ENCODE data around the gene SPATA20. TPM values are rescaled to one million over a fixed set of nuclear protein-coding genes. Genes with fewer than 3 reads are reported as not detected.

Gene SPATA20
- total and polyA plus RNA-seq, 2 of the 13 experiments (the other 11 are each of a cell fraction or from before 2014, with no cell fraction given): 36.1 to 64.8 TPM

DNA sequence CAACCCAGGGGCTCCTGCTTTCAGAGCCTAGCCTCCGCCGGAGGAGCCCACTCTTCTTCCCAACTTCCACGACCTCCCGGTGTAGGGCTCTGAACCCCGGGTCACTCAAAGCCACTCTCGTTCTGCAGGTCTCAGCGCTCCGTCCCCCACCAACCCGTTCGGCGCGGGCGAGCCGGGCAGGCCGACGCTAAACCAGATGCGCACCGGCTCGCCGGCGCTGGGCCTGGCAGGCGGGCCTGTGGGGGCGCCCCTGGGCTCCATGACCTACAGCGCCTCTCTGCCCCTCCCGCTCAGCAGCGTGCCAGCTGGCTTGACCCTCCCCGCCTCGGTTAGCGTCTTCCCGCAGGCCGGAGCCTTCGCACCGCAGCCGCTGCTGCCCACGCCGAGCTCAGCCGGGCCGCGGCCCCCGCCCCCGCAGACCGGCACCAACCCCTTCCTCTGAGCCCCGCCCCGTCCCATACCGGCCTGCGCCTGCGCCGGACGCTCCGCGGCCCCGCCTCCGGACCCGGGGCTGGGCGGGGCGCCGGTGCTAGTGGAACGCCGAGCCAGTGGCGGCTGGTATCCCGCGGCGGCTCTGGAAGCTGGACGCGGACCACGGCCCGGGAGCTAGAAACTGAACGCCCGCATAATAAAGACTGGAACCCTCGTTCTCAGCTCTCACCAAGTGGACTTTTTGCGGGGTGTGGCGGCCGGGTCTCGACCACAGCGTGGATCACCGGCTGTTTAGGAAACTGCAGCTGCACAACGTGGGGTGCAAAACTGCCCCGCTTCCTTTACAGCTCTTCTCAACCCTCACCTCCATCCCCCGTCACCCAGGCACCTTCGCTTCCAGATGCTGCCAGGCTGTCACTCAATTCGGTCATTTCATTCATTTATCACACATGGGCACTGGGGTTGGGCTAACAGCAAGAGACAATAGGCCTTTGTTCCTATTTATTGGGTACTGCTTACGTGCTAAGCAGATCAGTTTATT is 5.0 kb upstream of the SPATA20 start (continued):
- TF ChIP-seq, protein P1, sequence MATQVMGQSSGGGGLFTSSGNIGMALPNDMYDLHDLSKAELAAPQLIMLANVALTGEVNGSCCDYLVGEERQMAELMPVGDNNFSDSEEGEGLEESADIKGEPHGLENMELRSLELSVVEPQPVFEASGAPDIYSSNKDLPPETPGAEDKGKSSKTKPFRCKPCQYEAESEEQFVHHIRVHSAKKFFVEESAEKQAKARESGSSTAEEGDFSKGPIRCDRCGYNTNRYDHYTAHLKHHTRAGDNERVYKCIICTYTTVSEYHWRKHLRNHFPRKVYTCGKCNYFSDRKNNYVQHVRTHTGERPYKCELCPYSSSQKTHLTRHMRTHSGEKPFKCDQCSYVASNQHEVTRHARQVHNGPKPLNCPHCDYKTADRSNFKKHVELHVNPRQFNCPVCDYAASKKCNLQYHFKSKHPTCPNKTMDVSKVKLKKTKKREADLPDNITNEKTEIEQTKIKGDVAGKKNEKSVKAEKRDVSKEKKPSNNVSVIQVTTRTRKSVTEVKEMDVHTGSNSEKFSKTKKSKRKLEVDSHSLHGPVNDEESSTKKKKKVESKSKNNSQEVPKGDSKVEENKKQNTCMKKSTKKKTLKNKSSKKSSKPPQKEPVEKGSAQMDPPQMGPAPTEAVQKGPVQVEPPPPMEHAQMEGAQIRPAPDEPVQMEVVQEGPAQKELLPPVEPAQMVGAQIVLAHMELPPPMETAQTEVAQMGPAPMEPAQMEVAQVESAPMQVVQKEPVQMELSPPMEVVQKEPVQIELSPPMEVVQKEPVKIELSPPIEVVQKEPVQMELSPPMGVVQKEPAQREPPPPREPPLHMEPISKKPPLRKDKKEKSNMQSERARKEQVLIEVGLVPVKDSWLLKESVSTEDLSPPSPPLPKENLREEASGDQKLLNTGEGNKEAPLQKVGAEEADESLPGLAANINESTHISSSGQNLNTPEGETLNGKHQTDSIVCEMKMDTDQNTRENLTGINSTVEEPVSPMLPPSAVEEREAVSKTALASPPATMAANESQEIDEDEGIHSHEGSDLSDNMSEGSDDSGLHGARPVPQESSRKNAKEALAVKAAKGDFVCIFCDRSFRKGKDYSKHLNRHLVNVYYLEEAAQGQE (IDR thresholded peaks at IDR 0.05; ENCODE audit: borderline replicate concordance in 1 of 2, low read depth in 1 of 2, low read length in 2 of 2): peak in 1 of 2 experiments; percentile 57; a peak in 2 of 4 replicates
- TF ChIP-seq SNAPC2 (CRISPR knock-in tag; IDR thresholded peaks at IDR 0.05) (peak; percentile 60; the same call in 1 of the 2 replicates), ZNF3 (CRISPR knock-in tag; IDR thresholded peaks at IDR 0.05) (no peak), CAMTA2 (CRISPR knock-in tag; IDR thresholded peaks at IDR 0.05; ENCODE audit: borderline replicate concordance) (peak; percentile 75; the same call in 1 of the 2 replicates), TOE1 (CRISPR knock-in tag; IDR thresholded peaks at IDR 0.05) (no peak), CREBL2 (CRISPR knock-in tag; IDR thresholded peaks at IDR 0.05; ENCODE audit: borderline replicate concordance) (peak; percentile 52; the same call in 1 of the 2 replicates), U2AF2 (IDR thresholded peaks at IDR 0.05; ENCODE audit: low read depth, low read length) (no peak), HNRNPLL (IDR thresholded peaks at IDR 0.05; ENCODE audit: low read depth, low read length, poor library complexity, severe bottlenecking) (peak; percentile 69), MYPOP (CRISPR knock-in tag; IDR thresholded peaks at IDR 0.05) (peak; percentile 85; the same call in 1 of the 2 replicates), FLYWCH1 (CRISPR knock-in tag; IDR thresholded peaks at IDR 0.05) (no peak), ZNF138 (CRISPR knock-in tag; IDR thresholded peaks at IDR 0.05; ENCODE audit: low read depth) (0 out of 2 replicates have a peak, but pooled peaks have one; percentile 85), ONECUT2 (CRISPR knock-in tag; IDR thresholded peaks at IDR 0.05) (no peak), GATAD2A (CRISPR knock-in tag; IDR thresholded peaks at IDR 0.05) (no peak), RAD51 (IDR thresholded peaks at IDR 0.05; ENCODE audit: borderline replicate concordance) (no peak), ZNF780A (CRISPR knock-in tag; IDR thresholded peaks at IDR 0.05) (0 out of 2 replicates have a peak, but pooled peaks have one; percentile 33), HCFC1 (IDR thresholded peaks at IDR 0.05; ENCODE audit: low read depth, low read length) (no peak), SRY (CRISPR knock-in tag; IDR thresholded peaks at IDR 0.05) (peak; percentile 58), ATM (IDR thresholded peaks at IDR 0.05; ENCODE audit: borderline replicate concordance) (no peak), TMF1 (CRISPR knock-in tag; IDR thresholded peaks at IDR 0.05; ENCODE audit: low read depth) (no peak; the same call in none of the 2 replicates)
- TF ChIP-seq, protein P2, sequence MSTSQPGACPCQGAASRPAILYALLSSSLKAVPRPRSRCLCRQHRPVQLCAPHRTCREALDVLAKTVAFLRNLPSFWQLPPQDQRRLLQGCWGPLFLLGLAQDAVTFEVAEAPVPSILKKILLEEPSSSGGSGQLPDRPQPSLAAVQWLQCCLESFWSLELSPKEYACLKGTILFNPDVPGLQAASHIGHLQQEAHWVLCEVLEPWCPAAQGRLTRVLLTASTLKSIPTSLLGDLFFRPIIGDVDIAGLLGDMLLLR (CRISPR knock-in tag; IDR thresholded peaks at IDR 0.05): peak; percentile 69; the same call in 1 of the 2 replicates

All from HepG2 (cell line).